Measurements from ENCODE around the gene RBM19. TPM values are rescaled to one million over a fixed set of nuclear protein-coding genes. Genes with fewer than 3 reads are reported as not detected.

RBM19 gene
- total and polyA plus RNA-seq, 7 experiments from 2014 or later = 10.8 to 108 (median 59.0) TPM

- H3K9me3 Mint-ChIP-seq = peaks cover 0 to 8% (median 0%) of the 10 kb centered on the region in 11 donors
- ATAC-seq (no peak), DNase-seq (no peak)
- Histone ChIP-seq H3K4me1 (ENCODE audit: control insufficient read depth in 2 of 2, insufficient read depth in 2 of 2, low read length in 2 of 2) (no peaks in the 10 kb centered on the region), H3K9me3 (ENCODE audit: control insufficient read depth in 2 of 3, low read length in 3 of 3) (no peaks in the 10 kb centered on the region), H3K27me3 (ENCODE audit: control insufficient read depth in 2 of 2, insufficient read depth in 2 of 2, low read length in 2 of 2) (no peaks in the 10 kb centered on the region), H3K27ac (ENCODE audit: low read depth, low read length) (no peak overlapping the region), H3K36me3 (ENCODE audit: control insufficient read depth in 2 of 3, insufficient read depth in 3 of 3, low read length in 3 of 3) (no peaks in the 10 kb centered on the region), H3K4me3 (ENCODE audit: low read length) (no peak overlapping the region)
- POLR2A ChIA-PET = no interaction called here
- H3K27ac Mint-ChIP-seq = no peak overlapping the region
- intact Hi-C loops (cut with micrococcal nuclease) = no loop called here
- H3K36me3 Mint-ChIP-seq = no peaks in the 10 kb centered on the region
- peaks cover 0 to 5% (median 0%) of the 10 kb centered on the region in 7 donors for H3K4me1 Mint-ChIP-seq
- CTCF ChIA-PET = no interaction called here
- peaks cover 0 to 32% (median 22%) of the 10 kb centered on the region in 5 donors for H3K27me3 Mint-ChIP-seq
- H3K4me3 Mint-ChIP-seq = no peak overlapping the region
These were observed 198.9 kb downstream of the RBM19 start for GRCh38 chr12:113766879-113767878.

Measured in naive thymus-derived CD4-positive, alpha-beta T cell (primary cell).